Choroid plexus epithelial cell (primary cell): ENCODE data around the gene ST8SIA3.

Source experiments
- DNase-seq: peaks from one replicate; pipeline ENCODE4 v3.0.0-alpha.2; 2010; ENCODE audit warnings: low read depth
- H3K4me3 ChIP-seq: 2 replicates; pipeline ENCODE4 v1.5.1; 2011; ENCODE audit warnings: low read depth, mild to moderate bottlenecking, control low read depth, low read length, moderate library complexity
- CTCF ChIP-seq: conservative IDR thresholded peaks from 2 replicates; pipeline ENCODE4 v1.5.1; 2011; ENCODE audit warnings: low read depth, mild to moderate bottlenecking, control low read depth, inconsistent platforms, low read length, moderate library complexity

Gene ST8SIA3

GRCh38 chr18:57362714-57363113 is 10.4 kb downstream of the ST8SIA3 start:
- TF ChIP-seq CTCF = no peak
- H3K4me3 ChIP-seq = no peak overlapping the region
- DNase-seq = no peak

GRCh38 chr18:57364460-57364859 is 12.1 kb downstream of the ST8SIA3 start:
- no peak for TF ChIP-seq CTCF
- DNase-seq = no peak

DNA sequence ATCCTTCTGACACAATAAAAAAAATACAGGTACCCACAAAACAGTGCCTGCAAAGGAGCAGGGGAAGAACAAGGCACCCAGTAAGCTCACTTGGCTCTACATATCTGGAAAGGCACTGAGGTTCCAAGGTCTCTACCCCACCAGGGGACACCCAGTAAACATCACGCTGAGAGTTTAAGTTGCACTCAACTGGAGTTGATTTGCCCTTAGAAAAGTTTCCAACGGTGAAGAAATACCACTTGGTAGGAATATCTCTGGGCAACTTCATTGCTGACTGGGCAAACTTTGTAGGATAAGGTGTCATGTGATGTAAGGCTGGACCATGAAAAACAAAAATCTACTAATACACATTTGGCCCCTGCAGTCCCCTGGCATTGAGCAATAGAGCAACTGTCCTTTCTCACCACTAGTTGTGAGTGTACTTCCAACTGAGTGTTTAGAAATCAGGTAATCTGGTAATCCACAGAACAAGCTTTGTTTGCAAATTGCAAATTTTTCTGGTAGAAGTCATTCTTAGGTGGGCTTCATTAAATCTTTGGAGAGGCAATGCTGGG is 14.2 kb downstream of the ST8SIA3 start:
- no peak for DNase-seq

More at GRCh38 chr18:57364460-57364859, 12.1 kb downstream of the ST8SIA3 start:
- no peak overlapping the region for H3K4me3 ChIP-seq

GRCh38 chr18:57372444-57372843 is 20.1 kb downstream of the ST8SIA3 start:
- no peak for DNase-seq
- H3K4me3 ChIP-seq = no peak overlapping the region
- no peak for TF ChIP-seq CTCF

More for the DNA sequence above, 14.2 kb downstream of the ST8SIA3 start:
- no peak overlapping the region for H3K4me3 ChIP-seq
- TF ChIP-seq CTCF = no peak

DNA sequence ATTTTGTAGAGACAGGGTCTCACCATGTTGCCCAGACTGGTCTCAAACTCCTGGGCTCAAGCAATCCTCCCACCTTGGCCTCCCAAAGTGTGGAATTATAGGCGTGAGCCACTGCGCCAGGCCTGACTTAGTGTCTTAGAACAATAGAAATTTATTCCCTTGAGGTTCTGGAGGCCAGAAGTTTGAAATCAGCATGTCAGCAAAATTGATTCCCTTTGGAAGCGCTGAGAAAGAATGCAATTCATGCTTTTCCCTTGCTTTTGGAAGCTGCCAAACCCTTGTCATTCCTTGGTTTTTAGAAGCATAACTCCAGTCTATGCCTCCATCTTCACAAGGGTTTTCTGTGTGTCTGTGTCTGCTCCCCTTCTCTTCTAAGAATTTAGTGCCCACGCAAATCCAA is 20.7 kb downstream of the ST8SIA3 start:
- no peak for TF ChIP-seq CTCF
- DNase-seq = no peak
- no peak overlapping the region for H3K4me3 ChIP-seq

GRCh38 chr18:57376503-57376902 is 24.1 kb downstream of the ST8SIA3 start:
- H3K4me3 ChIP-seq = no peak overlapping the region
- DNase-seq = no peak
- no peak for TF ChIP-seq CTCF

- no peak for DNase-seq
- no peak overlapping the region for H3K4me3 ChIP-seq
- TF ChIP-seq CTCF = no peak
These were observed 36.9 kb downstream of the ST8SIA3 start for GRCh38 chr18:57389271-57389670.
